Osteocyte (in vitro differentiated cells): ENCODE results near the gene FLNA. TPM values are rescaled to one million over a fixed set of nuclear protein-coding genes. Genes with fewer than 3 reads are reported as not detected.
A peak's percentile ranks its signal among the peaks of the same experiment; 100 is the strongest.

Experiments used
- DNase-seq: peaks from one replicate; pipeline ENCODE4 v3.0.0; 2021; ENCODE audit warnings: mixed read lengths; ENCODE audit not compliant: unreplicated experiment; ENCODE audit errors: extremely low spot score
- H3K27ac Mint-ChIP-seq: one replicate; pipeline ENCODE4 v1.8.0; 2021; ENCODE audit warnings: mild to moderate bottlenecking, mixed read lengths; ENCODE audit not compliant: unreplicated experiment
- H3K27me3 Mint-ChIP-seq: one replicate; pipeline ENCODE4 v1.8.0; 2021; ENCODE audit warnings: mixed read lengths; ENCODE audit not compliant: unreplicated experiment
- H3K36me3 Mint-ChIP-seq: one replicate; pipeline ENCODE4 v1.8.0; 2021; ENCODE audit warnings: mixed read lengths; ENCODE audit not compliant: unreplicated experiment
- H3K4me1 Mint-ChIP-seq: one replicate; pipeline ENCODE4 v1.8.0; 2021; ENCODE audit warnings: mixed read lengths; ENCODE audit not compliant: unreplicated experiment
- H3K4me3 Mint-ChIP-seq: one replicate; pipeline ENCODE4 v1.8.0; 2021; ENCODE audit warnings: mild to moderate bottlenecking, moderate library complexity, mixed read lengths; ENCODE audit not compliant: unreplicated experiment
- H3K9me3 Mint-ChIP-seq: one replicate; pipeline ENCODE4 v1.8.0; 2021; ENCODE audit warnings: mixed read lengths; ENCODE audit not compliant: unreplicated experiment
- CTCF ChIP-seq: fragments of 200-600 bp; sonication (generic); IDR thresholded peaks from 2 replicates; pipeline ENCODE4 v1.5.0; 2021; ENCODE audit warnings: antibody characterized with exemption, mild to moderate bottlenecking, moderate library complexity
- total RNA-seq: library from RNA; stranded (reverse); gene quantifications from 2 replicates; pipeline ENCODE4 v1.2.1, GENCODE V29; 2021

The FLNA gene
- total RNA-seq, 1 donor from 2014 or later, result 2,024 TPM

- no peak for DNase-seq
- no peak overlapping the region for H3K4me3 Mint-ChIP-seq
- TF ChIP-seq CTCF, result no peak
- H3K4me1 Mint-ChIP-seq, result peaks cover 15% of the 10 kb centered on the region
- no peaks in the 10 kb centered on the region for H3K27me3 Mint-ChIP-seq
- no peak overlapping the region for H3K27ac Mint-ChIP-seq
- peaks cover 4% of the 10 kb centered on the region for H3K36me3 Mint-ChIP-seq
- no peaks in the 10 kb centered on the region for H3K9me3 Mint-ChIP-seq
These were observed 30.3 kb upstream of the FLNA start for GRCh38 chrX:154404625-154405192.

GRCh38 chrX:154403858-154404257, 29.4 kb upstream of the FLNA start:
- H3K4me1 Mint-ChIP-seq, result peaks cover 17% of the 10 kb centered on the region
- TF ChIP-seq CTCF, result no peak
- no peaks in the 10 kb centered on the region for H3K9me3 Mint-ChIP-seq
- DNase-seq, result no peak
- H3K27me3 Mint-ChIP-seq, result no peaks in the 10 kb centered on the region
- no peak overlapping the region for H3K27ac Mint-ChIP-seq
- peaks cover 11% of the 10 kb centered on the region for H3K36me3 Mint-ChIP-seq
- no peak overlapping the region for H3K4me3 Mint-ChIP-seq

GRCh38 chrX:154403192-154403591, 28.8 kb upstream of the FLNA start:
- DNase-seq, result no peak
- H3K4me3 Mint-ChIP-seq, result no peak overlapping the region
- H3K36me3 Mint-ChIP-seq, result peaks cover 15% of the 10 kb centered on the region
- no peak overlapping the region for H3K27ac Mint-ChIP-seq
- peaks cover 12% of the 10 kb centered on the region for H3K4me1 Mint-ChIP-seq
- TF ChIP-seq CTCF, result no peak
- H3K27me3 Mint-ChIP-seq, result no peaks in the 10 kb centered on the region
- H3K9me3 Mint-ChIP-seq, result no peaks in the 10 kb centered on the region

GRCh38 chrX:154402622-154403127, 28.2 kb upstream of the FLNA start:
- no peak for DNase-seq
- no peaks in the 10 kb centered on the region for H3K9me3 Mint-ChIP-seq
- peak overlapping the region; percentile 35 for H3K27ac Mint-ChIP-seq
- peaks cover 15% of the 10 kb centered on the region for H3K36me3 Mint-ChIP-seq
- no peak for TF ChIP-seq CTCF
- H3K27me3 Mint-ChIP-seq, result no peaks in the 10 kb centered on the region
- H3K4me3 Mint-ChIP-seq, result no peak overlapping the region
- H3K4me1 Mint-ChIP-seq, result peaks cover 13% of the 10 kb centered on the region

- Mint-ChIP-seq H3K27me3 (no peaks in the 10 kb centered on the region), H3K4me1 (peaks cover 13% of the 10 kb centered on the region), H3K9me3 (no peaks in the 10 kb centered on the region), H3K36me3 (peaks cover 15% of the 10 kb centered on the region), H3K4me3 (no peak overlapping the region), H3K27ac (peak overlapping the region; percentile 35)
- no peak for TF ChIP-seq CTCF
- DNase-seq, result no peak
These were observed 27.6 kb upstream of the FLNA start for GRCh38 chrX:154401918-154402621.
